Smooth muscle cell (in vitro differentiated cells): ENCODE measurements around the gene HELZ. TPM values are rescaled to one million over a fixed set of nuclear protein-coding genes. Genes with fewer than 3 reads are reported as not detected.

Experiments used
- DNase-seq: peaks from one replicate; lab custom pipeline; 2025; ENCODE audit not compliant: unreplicated experiment; lab: John Stamatoyannopoulos, UW
- H2AFZ ChIP-seq: fragments of 200-600 bp; sonication (generic); 2 replicates; pipeline ENCODE4 v1.6.0; 2016; ENCODE audit warnings: antibody characterized with exemption, low read depth, mild to moderate bottlenecking
- H3F3A ChIP-seq: fragments of 200-600 bp; sonication (generic); 2 replicates; pipeline ENCODE4 v1.6.0; 2017; ENCODE audit warnings: antibody characterized with exemption, low read depth
- H3K27ac ChIP-seq: fragments of 200-600 bp; sonication (generic); 2 replicates; pipeline ENCODE4 v1.5.1; 2016; ENCODE audit warnings: low read depth, mild to moderate bottlenecking
- H3K27me3 ChIP-seq: fragments of 200-600 bp; sonication (generic); 2 replicates; pipeline ENCODE4 v1.6.1; 2016; ENCODE audit warnings: low read depth, mild to moderate bottlenecking
- H3K36me3 ChIP-seq: fragments of 200-600 bp; sonication (generic); 2 replicates; pipeline ENCODE4 v1.5.1; 2016; ENCODE audit warnings: low read depth
- H3K4me1 ChIP-seq: fragments of 200-600 bp; sonication (generic); 2 replicates; pipeline ENCODE4 v1.5.1; 2016; ENCODE audit warnings: low read depth
- H3K4me2 ChIP-seq: fragments of 200-600 bp; sonication (generic); 2 replicates; pipeline ENCODE4 v1.6.0; 2016; ENCODE audit warnings: mild to moderate bottlenecking
- H3K4me3 ChIP-seq: fragments of 200-600 bp; sonication (generic); 2 replicates; pipeline ENCODE4 v1.5.1; 2016; ENCODE audit warnings: mild to moderate bottlenecking
- H3K79me2 ChIP-seq: fragments of 200-600 bp; sonication (generic); 2 replicates; pipeline ENCODE4 v1.6.0; 2016; ENCODE audit warnings: low read depth, mild to moderate bottlenecking
- H3K9ac ChIP-seq: fragments of 200-600 bp; sonication (generic); 2 replicates; pipeline ENCODE4 v1.6.0; 2016; ENCODE audit warnings: low read depth
- H3K9me3 ChIP-seq: fragments of 200-600 bp; sonication (generic); replicated peaks from 2 replicates; pipeline ENCODE4 v1.5.1; 2016; ENCODE audit warnings: low read depth
- H4K20me1 ChIP-seq: fragments of 200-600 bp; sonication (generic); 2 replicates; pipeline ENCODE4 v1.6.0; 2016; ENCODE audit warnings: low read depth
- WGBS: methylation state at CpG from one replicate; pipeline ENCODE4 v1.1.7; 2016; ENCODE audit warnings: low lambda C conversion rate; 5-methylcytosine and 5-hydroxymethylcytosine counted together
- polyA plus RNA-seq: library from polyadenylated mRNA; unstranded; fragments of >200 nt; fragmentation: Nextera tagmentation; extraction: Ambion mirVana; gene quantifications from 2 replicates; pipeline ENCODE4 v1.2.1, GENCODE V29; 2016
- total RNA-seq: library from RNA; depleted of rRNA; stranded (reverse); fragments of >200 nt; gene quantifications from 2 replicates; pipeline ENCODE4 v1.2.3, GENCODE V29; 2014
- TF ChIP-seq, protein P1 (sequence below): fragments of 200-600 bp; sonication (generic); IDR thresholded peaks from 2 replicates; pipeline ENCODE4 v1.5.1; 2017; ENCODE audit warnings: borderline replicate concordance, mild to moderate bottlenecking, antibody characterized with exemption; ENCODE audit not compliant: insufficient read depth, poor library complexity, severe bottlenecking

Gene HELZ
- total and polyA plus RNA-seq, 2 experiments from 2014 or later: 18.8 to 34.4 TPM

DNA sequence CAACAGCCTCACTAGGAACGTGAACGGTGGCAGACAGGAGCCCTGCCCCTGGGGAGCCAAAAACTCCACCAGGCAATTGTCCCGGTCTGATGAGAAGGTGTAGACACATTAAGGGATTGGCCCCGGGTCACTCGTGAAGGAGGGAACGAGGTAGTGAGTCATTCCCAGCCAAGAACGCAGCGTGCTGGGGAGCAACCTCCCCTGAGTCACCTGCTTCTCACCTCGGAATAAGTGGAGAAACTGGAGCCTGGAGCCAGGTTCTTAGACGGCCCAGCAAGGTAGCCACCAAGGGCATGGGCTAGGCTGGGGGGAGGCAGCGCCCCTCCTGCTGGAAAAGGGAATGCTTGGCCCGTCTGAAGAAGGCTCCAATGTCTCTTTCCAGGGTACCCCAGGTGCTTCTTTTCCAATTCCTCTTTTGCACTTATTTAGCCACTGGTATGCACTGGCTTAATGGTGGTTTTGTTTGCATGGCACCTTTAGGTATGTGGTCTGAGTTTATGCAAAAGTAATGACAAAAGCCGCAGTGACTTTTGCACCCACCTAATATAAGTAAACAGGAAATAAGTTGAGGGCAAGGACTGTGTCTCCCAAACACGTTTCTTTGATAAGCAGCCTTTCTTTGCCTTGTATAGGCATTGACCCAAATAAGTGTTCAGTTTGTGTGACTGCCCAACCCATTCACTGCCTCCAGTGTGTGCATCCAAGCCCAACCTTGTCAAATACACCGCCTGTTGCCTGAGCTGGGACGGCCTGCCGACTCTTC lies 1.8 kb upstream of the HELZ start:
- peaks cover 22% of the 10 kb centered on the region for H4K20me1 ChIP-seq
- no peaks in the 10 kb centered on the region for H3K9me3 ChIP-seq
- WGBS: 29% methylated on average over 17 of the region's 17 CpGs
- H3F3A ChIP-seq: peaks cover 4% of the 10 kb centered on the region
- no peak overlapping the region for H3K9ac ChIP-seq
- H3K36me3 ChIP-seq: no peaks in the 10 kb centered on the region
- H3K4me2 ChIP-seq: peak overlapping the region; percentile 96
- H3K79me2 ChIP-seq: peaks cover 32% of the 10 kb centered on the region
- H3K4me1 ChIP-seq: peaks cover 24% of the 10 kb centered on the region
- H3K27ac ChIP-seq: peak overlapping the region; percentile 60
- DNase-seq: no peak
- TF ChIP-seq, protein P1, sequence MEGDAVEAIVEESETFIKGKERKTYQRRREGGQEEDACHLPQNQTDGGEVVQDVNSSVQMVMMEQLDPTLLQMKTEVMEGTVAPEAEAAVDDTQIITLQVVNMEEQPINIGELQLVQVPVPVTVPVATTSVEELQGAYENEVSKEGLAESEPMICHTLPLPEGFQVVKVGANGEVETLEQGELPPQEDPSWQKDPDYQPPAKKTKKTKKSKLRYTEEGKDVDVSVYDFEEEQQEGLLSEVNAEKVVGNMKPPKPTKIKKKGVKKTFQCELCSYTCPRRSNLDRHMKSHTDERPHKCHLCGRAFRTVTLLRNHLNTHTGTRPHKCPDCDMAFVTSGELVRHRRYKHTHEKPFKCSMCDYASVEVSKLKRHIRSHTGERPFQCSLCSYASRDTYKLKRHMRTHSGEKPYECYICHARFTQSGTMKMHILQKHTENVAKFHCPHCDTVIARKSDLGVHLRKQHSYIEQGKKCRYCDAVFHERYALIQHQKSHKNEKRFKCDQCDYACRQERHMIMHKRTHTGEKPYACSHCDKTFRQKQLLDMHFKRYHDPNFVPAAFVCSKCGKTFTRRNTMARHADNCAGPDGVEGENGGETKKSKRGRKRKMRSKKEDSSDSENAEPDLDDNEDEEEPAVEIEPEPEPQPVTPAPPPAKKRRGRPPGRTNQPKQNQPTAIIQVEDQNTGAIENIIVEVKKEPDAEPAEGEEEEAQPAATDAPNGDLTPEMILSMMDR: no peak
- peak overlapping the region; percentile 95 for H2AFZ ChIP-seq
- H3K4me3 ChIP-seq: peak overlapping the region; percentile 93
- H3K27me3 ChIP-seq: no peaks in the 10 kb centered on the region

- WGBS: 5% methylated on average over 8 of the region's 8 CpGs
- Histone ChIP-seq H3K27ac (peak overlapping the region; percentile 60), H3K4me3 (peak overlapping the region; percentile 93), H3K9ac (no peak overlapping the region), H4K20me1 (peaks cover 27% of the 10 kb centered on the region), H2AFZ (peak overlapping the region; percentile 95), H3F3A (peaks cover 4% of the 10 kb centered on the region), H3K79me2 (peaks cover 35% of the 10 kb centered on the region), H3K4me2 (peak overlapping the region; percentile 96), H3K9me3 (no peaks in the 10 kb centered on the region), H3K36me3 (no peaks in the 10 kb centered on the region), H3K27me3 (no peaks in the 10 kb centered on the region), H3K4me1 (peaks cover 24% of the 10 kb centered on the region)
- TF ChIP-seq, protein P1: no peak
- DNase-seq: no peak
Measured at GRCh38 chr17:67246403-67246652, 1.3 kb upstream of the HELZ start.

DNA sequence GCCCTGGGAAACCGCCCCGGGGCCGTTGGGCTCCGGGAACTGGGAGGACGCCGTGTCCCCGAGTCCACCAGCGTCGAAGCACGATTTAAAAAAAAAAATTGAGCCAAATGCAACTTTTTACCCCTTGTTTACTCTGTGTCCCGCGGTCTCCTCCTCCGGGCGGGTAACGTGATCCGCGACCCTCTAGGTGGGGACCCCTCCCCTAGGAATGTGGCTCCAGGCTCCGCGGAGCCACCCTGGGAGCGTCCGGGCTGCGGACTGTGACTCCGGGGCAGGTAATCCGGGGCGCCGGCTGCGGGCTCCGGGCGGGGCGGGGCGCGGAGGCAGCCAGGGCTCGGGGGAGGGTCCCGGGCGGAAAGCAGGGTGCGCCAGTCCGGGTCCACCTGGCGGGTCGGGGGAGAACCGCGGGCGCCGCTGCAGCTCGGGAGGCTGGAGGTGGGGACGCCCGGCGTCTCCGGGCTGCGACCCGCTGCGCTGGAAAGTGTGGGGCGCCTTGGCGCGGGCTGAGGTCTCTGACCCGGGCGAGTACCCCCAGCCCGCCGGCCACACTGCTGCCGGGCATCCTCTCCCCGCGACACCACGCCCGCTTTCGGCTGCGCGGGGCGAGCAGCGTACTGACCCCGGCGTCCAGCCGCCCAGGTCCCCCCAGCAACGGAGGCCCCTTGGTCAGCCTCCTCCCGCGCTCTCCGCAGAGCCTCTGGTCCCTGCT lies 852 bp upstream of the HELZ start:
- no peaks in the 10 kb centered on the region for H3K27me3 ChIP-seq
- peak overlapping the region; percentile 60 for H3K27ac ChIP-seq
- H3K4me2 ChIP-seq: peak overlapping the region; percentile 96
- H3K9ac ChIP-seq: peak overlapping the region; percentile 93
- no peak for DNase-seq
- H4K20me1 ChIP-seq: peaks cover 32% of the 10 kb centered on the region
- H2AFZ ChIP-seq: peak overlapping the region; percentile 95
- WGBS: under 1% methylated on average over 48 of the region's 75 CpGs
- H3K9me3 ChIP-seq: no peaks in the 10 kb centered on the region
- H3K36me3 ChIP-seq: no peaks in the 10 kb centered on the region
- peaks cover 40% of the 10 kb centered on the region for H3K79me2 ChIP-seq
- H3F3A ChIP-seq: peaks cover 4% of the 10 kb centered on the region
- TF ChIP-seq, protein P1: no peak
- H3K4me1 ChIP-seq: peaks cover 24% of the 10 kb centered on the region
- peak overlapping the region; percentile 93 for H3K4me3 ChIP-seq
